ENCODE results near the gene C6orf89. TPM values are rescaled to one million over a fixed set of nuclear protein-coding genes. Genes with fewer than 3 reads are reported as not detected.

The C6orf89 gene
- total RNA-seq, 1 experiment from 2014 or later, result 43.6 TPM

DNA sequence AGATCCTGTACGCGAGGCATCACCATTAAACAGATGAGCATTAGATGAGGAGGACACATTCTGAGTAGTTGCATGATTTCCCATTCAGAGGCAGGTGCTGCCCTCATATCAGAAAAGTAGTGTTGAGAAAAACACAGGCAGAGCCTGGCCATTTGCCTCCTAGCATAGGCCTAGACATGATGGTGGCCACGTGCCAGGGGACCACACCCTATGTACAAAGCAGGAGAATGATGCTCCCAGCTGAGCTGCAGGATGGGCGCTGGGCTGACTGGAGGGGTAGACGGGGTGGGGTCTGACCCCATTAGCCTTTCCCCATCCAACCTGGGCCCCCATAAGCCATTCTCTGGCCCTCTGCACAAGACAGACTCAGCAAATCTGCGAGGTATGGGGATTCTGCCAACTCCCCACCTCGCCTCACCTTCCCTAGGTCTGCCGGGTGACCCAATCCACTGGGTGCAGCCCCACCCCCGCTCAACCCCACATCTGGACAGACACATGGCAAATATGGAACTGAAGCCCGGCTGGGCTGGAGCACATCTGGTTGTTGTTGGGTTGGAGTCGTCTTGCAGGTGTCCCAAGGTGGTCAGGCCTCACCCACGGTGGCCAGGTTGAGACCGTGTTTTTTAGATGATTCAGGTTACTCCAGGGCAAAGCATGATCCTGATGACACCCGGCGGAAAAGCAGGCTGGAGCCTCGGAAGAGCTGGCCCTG, 82.7 kb downstream of the C6orf89 start:
- no peak for DNase-seq (ENCODE audit: low read depth)

DNA sequence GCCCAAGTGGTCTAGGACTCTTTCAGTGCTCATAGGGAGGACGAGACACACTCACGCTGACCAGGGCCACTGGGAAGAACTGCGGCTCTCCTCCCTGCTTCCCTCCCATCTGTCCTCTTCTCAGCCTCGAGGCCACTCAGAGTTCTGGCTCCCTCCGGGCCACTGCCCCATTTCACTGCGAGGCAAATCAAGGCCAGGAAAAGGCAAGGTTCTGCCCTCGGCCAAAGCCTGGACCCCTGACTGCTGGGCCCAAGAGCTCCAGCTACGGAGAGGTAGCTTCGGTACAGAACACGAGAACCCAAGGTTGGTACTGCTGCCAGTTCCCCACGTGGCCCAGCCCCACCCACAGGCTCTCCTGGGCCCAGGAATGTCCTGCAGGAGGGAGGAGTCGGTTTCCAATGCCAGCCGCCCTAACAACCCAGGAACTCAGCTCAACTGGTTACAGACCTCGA, 83.5 kb downstream of the C6orf89 start:
- no peak for DNase-seq (ENCODE audit: low read depth)

DNA sequence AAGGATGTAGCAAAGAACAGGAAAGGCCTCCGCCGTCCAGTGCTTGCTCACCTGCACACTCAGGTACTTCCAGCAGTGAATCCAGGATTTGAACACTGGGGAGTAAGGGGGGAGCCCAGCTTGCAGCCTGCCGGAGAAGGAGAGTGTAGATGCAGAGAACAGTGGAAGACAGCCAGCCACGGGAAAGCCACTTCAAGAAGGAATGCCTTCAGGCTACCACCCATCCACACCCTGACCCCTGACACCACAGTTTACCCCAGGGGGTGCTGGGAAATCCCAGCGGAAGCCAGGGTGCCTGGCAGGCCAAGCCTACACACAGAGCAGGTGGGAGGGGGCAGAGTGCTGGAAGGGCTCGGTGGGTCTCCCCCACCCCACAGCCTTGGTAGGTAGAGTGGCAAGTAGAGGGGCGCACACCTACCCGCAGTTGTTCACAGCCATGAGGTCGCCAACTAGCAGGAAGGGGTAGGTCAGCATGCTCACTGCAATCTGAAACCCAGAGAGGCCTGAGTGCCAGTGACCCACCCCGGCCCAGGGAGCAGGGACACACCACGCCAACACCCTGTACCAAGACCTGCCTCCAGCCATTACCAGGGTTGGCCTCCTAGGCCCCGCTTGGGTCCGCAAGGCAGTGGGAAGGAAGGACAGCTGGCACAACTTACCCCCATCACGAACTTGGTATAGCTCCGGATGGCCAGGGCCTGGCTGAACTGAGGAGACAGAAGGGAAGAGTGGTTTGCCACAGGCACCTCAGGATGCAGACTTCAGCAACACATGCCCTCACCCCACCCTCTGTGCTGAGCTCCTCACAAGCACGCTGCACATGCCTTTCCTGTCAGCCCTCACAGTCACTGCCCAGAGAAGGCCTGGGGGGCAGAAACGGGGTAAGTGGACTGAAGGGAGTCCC, 84.5 kb downstream of the C6orf89 start:
- DNase-seq (ENCODE audit: low read depth), result no peak

DNA sequence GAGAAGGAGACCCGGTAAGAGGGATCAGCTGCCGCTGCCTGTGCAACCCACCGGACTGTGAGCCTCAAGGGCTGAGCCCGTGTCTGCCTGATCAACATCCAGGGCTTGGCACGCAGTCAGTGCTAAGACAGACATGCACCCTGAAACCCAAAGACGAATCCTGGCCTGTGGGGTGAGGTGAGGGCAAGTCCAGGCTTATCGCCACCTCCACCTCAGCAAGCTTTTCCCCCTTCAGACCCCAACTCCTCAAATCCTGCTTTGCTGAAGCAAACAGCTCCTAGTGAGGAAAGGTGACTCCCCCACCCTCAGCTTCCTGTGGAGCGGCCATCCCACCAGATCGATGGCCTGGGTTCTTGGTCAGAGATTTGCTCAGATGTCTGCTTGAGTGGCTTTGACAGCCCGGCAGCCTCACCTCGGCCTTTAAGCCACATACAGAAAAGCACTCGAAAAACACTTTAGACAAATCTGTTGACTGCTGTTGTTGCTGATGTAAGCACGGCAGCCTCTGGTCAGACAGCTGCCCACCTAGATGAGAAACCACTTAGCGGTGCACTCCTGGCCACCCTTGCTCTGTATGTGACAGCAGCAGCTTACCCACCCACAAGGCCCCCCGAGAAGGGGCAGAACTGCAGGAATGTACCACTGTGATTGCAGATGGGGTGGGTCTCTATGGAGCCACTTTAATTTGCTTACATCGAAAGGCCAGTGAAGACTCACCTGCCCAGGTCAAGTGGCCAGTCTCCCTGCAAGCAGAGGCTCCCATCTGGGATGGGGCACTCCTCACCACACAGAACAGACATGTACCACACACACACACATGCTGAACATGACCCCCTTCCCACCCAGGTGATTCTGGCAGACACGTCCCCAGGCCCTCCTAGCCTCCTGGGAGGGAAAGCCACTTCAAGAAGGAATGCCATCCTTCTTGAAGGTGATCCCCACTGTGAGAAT, 85.4 kb downstream of the C6orf89 start:
- DNase-seq (ENCODE audit: low read depth), result no peak

DNA sequence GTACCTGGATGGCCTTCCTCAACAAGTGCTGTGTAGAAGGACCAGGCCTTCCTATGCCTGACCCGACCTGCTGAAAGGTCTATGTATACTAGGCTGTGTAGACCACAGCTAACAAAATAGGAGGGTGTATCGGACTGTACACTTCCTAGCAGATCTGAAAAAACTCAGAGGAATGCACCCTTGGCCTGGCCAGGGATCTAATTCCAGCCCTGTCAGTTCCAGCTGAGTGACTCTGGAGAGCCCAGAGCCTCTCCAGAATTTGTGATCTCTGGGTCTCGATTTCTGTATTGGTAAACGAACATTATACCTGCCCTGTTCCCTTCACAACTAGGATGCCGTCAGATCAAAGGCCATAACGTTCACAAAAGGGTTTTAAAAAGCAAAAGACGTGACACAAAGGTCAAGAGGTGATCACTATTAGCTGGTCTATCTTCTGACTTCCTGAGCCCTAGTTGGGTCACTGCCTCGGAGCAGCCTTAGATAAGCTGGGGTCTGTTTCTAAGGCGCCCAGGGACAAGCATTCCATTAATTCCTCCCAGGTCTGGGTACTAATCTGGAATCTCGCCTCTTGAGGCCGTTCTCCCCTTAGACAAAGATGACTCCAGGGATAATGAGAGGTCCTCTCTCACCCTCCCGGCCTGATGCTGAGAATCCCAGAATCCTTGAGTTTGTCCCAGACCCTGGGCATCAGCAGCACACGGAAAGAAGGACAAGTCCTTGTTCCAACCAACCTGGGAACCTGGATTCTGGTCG, 86.3 kb downstream of the C6orf89 start:
- DNase-seq (ENCODE audit: low read depth), result no peak

DNA sequence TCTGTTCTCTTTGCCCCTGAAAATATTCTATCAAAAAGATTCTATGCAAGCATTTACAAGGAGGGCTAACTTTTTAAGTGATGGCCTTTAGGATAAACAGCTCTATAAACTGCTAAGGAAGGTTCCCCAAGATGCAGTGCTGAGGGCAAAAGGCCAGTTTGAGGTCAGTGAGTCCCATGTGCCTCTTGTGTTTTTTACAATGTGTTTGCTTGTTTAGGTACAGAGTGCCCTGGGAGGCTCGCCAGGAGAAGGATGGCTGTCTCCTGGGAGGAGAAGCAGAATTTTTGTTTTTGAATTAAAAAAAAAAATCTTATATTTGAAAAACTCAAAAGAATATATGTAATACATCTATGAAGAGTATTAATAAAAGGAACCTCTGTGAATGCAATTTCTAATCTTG, 87.4 kb downstream of the C6orf89 start:
- DNase-seq (ENCODE audit: low read depth), result no peak

DNA sequence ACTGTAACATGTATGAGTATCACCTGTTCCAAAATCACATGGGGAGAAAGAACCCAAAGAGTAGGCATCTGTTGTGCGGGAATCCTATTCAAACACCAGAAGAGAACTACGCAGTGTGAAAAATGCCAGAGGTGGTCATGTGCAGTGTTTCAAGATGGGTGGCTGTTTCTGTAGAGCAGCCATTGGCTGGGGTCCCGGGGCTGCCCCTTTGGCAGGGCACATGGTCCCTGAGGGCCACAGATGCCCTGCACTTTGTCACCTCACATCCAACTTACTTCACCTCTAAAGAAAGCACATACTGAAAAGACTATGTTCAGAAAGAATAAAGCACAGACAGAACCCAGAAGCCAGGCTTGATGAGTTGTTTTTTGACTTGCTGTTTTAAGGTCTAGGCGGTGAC, 87.9 kb downstream of the C6orf89 start:
- no peak for DNase-seq (ENCODE audit: low read depth)

DNA sequence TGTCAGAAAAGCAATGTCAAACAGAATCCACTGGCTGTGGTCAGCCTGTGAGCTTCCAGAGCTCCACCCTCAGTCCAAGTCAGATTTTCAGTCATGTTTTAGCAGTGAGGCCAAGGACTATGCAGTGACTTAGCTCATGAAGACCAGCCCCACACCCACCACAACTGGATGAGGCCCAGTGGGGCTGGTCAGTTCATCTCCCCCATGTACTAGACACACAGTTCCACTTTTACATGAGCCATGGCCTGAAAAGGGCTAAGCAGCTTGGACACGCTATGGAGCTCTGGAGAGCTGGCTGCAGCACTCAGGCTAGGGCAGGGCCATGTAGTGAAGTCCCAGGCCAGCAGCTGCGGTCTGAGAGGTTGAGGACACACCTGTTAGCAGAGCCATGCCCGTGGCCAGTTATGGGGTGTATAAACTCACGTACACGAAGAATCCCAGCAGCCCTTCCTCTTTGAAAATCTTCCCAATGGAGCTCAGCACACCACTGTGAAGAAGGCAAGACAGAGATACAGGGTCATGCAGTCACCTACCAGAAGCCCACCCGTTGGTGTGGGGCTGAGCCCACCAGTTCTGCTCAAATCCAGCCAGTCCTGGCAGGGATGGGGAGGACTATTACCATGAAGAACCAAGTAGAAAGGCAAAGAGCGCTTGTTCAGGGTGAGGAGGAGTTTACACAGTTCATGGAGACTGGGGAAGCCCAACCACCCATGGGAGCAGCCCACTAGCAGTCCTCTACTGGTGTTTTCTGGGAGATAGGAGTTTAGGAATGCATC, 89.7 kb downstream of the C6orf89 start:
- no peak for DNase-seq (ENCODE audit: low read depth)

DNA sequence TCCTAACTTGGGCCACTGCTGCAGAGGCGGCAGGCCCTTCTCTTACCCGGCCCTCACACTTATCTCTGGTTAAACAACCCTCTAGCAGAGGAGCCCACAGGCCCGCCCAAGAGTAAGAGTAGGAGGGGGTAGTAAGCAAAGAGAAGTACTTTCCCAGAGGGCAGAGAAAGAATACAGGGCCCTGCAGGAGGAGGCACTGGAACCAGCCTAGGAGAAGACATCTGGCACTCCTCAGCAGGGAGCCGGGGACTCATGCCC, 90.2 kb downstream of the C6orf89 start:
- no peak for DNase-seq (ENCODE audit: low read depth)

DNA sequence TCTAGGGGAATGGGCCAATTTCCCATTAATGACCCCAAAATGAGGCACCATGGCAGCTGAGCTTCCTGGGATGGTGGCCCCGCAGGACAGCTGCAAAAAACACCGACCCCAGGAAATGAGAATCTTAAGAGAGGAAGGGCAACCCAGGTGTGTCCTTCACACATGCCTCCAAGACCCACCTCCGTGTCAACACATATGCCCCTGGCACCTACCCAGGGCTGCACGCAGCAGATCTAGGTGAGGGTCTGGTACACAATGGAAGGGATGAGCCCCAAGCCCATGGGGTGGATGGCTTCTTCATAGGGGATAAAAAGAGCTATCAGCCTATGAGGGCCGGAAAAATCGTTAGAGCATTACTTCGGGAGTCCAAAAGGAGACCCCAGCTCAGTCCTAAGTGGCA, 90.8 kb downstream of the C6orf89 start:
- no peak for DNase-seq (ENCODE audit: low read depth)

DNA sequence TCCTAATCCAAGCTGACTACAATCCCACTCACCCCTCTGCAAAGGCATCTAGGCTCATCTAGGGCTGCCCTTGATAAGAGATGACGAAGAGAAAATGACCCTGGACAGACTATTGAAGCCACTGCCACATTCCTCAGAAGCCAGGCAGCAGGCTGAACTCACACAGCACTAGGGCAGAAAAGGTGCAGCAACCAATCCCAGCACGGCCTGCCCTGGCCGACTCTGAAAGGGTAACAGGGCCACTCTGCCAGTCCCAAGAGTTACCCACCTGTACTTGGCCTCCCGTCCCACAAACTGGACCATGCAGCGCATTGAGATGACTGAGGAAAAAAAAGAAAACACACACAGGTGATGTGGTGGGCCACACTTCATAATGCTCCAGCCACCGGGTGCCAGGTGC, 91.2 kb downstream of the C6orf89 start:
- no peak for DNase-seq (ENCODE audit: low read depth)

DNA sequence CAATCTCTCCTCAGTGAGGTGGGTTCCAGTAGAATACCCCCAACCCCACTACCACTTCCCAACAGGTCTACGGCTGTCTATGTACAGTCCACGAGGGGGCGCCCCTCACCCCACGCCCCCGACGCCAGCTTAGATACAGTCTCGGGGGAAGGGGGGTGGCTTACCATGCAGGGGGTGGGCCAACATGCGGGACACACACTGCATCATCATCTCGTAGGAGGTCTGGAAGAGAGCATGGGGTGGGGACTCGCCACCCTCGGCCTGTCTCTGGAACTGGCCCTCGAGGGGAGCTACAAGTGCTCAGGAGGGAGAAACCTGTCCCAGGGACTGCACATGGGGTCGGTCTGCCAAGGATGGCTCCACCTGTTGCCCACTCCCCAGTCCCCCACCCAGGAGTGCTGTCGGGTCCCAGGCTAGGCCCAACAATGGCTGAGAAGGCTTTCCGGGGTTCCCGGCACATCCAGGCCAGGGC, 91.8 kb downstream of the C6orf89 start:
- no peak for DNase-seq (ENCODE audit: low read depth)

Other genes starting within 250 kb of the C6orf89 start
- gene CDKN1A, start 207.2 kb upstream of the C6orf89 start, total RNA-seq (2014; rRNA removed), result 560 and 669 TPM in 2 replicates
- gene RAB44, start 188.1 kb upstream of the C6orf89 start, total RNA-seq (2014; rRNA removed), result not detected in 2 replicates
- not detected in 2 replicates for gene CPNE5, start 46.5 kb upstream of the C6orf89 start, total RNA-seq (2014; rRNA removed)
- 38.9 and 43.3 TPM in 2 replicates for gene PPIL1, start 11.1 kb upstream of the C6orf89 start, total RNA-seq (2014; rRNA removed)
- gene PI16, start 68.8 kb downstream of the C6orf89 start, total RNA-seq (2014; rRNA removed), result not detected in 2 replicates
- 224 and 234 TPM in 2 replicates for gene MTCH1, start 100.2 kb downstream of the C6orf89 start, total RNA-seq (2014; rRNA removed)
- not detected in 2 replicates for gene FGD2, start 119.7 kb downstream of the C6orf89 start, total RNA-seq (2014; rRNA removed)